HEK293 (cell line): Measurements from ENCODE around the gene MDGA2.

ENCODE experiments used
- CTCF ChIA-PET: fragments of 350-600 bp; formaldehyde crosslinking; extraction: SDS; loops from one replicate; lab custom pipeline; 2021; ENCODE audit warnings: antibody characterized with exemption; lab: Yijun Ruan, JAX
- POLR2A ChIA-PET: fragments of 300-600 bp; formaldehyde crosslinking; extraction: SDS; loops from one replicate; lab custom pipeline; 2020; ENCODE audit warnings: antibody characterized with exemption, inconsistent platforms; lab: Yijun Ruan, JAX
- H3K27ac ChIP-seq: fragments of 200-500 bp; sonication (Bioruptor generic); 2 replicates; pipeline ENCODE4 v1.5.1; 2014; ENCODE audit warnings: low read depth, low read length, control low read depth, inconsistent platforms; ENCODE audit errors: extremely low read depth
- H3K36me3 ChIP-seq, 2 experiments: fragments of 200-500 bp in 1 of 2; sonication (Bioruptor generic) in 1 of 2; 1 replicate in 1 of 2; 2 replicates in 1 of 2; pipeline ENCODE4 v1.5.1; 2014 to 2017; ENCODE audit warnings: inconsistent platforms in 2 of 2, low read length in 2 of 2; ENCODE audit not compliant: control insufficient read depth in 2 of 2, insufficient read depth in 1 of 2
- H3K4me1 ChIP-seq: fragments of 200-500 bp; sonication (Bioruptor generic); 2 replicates; pipeline ENCODE4 v1.5.1; 2014; ENCODE audit warnings: mild to moderate bottlenecking, low read length, inconsistent platforms; ENCODE audit not compliant: control insufficient read depth, insufficient read depth
- H3K4me3 ChIP-seq: 2 replicates; pipeline ENCODE4 v1.5.1; 2011; ENCODE audit warnings: low read depth, mild to moderate bottlenecking, control low read depth, low read length, moderate library complexity
- H3K9me3 ChIP-seq: fragments of 200-500 bp; sonication (Bioruptor generic); 2 replicates; pipeline ENCODE4 v1.5.1; 2014; ENCODE audit warnings: low read depth, low read length, inconsistent platforms; ENCODE audit not compliant: control insufficient read depth, insufficient read depth
- IKZF3 ChIP-seq: fragments of 450-650 bp; IDR thresholded peaks from 2 replicates; pipeline ENCODE4 v1.5.0; 2018; ENCODE audit warnings: missing biosample characterization, mild to moderate bottlenecking, missing genetic modification characterization, moderate library complexity
- KLF7 ChIP-seq: fragments of 450-650 bp; formaldehyde crosslinking; IDR thresholded peaks from 2 replicates; pipeline ENCODE4 v1.5.1; 2016; ENCODE audit warnings: missing biosample characterization, missing genetic modification characterization, borderline replicate concordance
- SCRT1 ChIP-seq: fragments of 450-650 bp; formaldehyde crosslinking; IDR thresholded peaks from 2 replicates; pipeline ENCODE4 v1.5.1; 2016; ENCODE audit warnings: missing biosample characterization, missing genetic modification characterization, borderline replicate concordance
- SCRT2 ChIP-seq: fragments of 450-650 bp; formaldehyde crosslinking; IDR thresholded peaks from 2 replicates; pipeline ENCODE4 v1.5.1; 2016; ENCODE audit warnings: missing biosample characterization, missing genetic modification characterization
- TCF7L2 ChIP-seq: IDR thresholded peaks from 2 replicates; pipeline ENCODE4 v1.6.1; 2011; ENCODE audit warnings: low read depth, mild to moderate bottlenecking, inconsistent platforms, low read length, moderate library complexity, borderline replicate concordance
- ZFP41 ChIP-seq: fragments of 450-650 bp; formaldehyde crosslinking; IDR thresholded peaks from 2 replicates; pipeline ENCODE4 v1.5.1; 2016; ENCODE audit warnings: missing biosample characterization, missing genetic modification characterization, borderline replicate concordance
- ZNF114 ChIP-seq: fragments of 450-650 bp; formaldehyde crosslinking; IDR thresholded peaks from 2 replicates; pipeline ENCODE4 v1.5.0; 2017; ENCODE audit warnings: missing biosample characterization, missing genetic modification characterization
- ZNF132 ChIP-seq: fragments of 450-650 bp; formaldehyde crosslinking; IDR thresholded peaks from 2 replicates; pipeline ENCODE4 v1.5.1; 2017; ENCODE audit warnings: missing biosample characterization, missing genetic modification characterization, borderline replicate concordance
- ZNF155 ChIP-seq: fragments of 450-650 bp; formaldehyde crosslinking; IDR thresholded peaks from 2 replicates; pipeline ENCODE4 v1.5.1; 2016; ENCODE audit warnings: missing biosample characterization, missing genetic modification characterization
- ZNF366 ChIP-seq: fragments of 450-650 bp; formaldehyde crosslinking; conservative IDR thresholded peaks from 2 replicates; pipeline ENCODE4 v1.5.1; 2016; ENCODE audit warnings: missing biosample characterization, missing genetic modification characterization
- ZNF423 ChIP-seq: fragments of 450-650 bp; formaldehyde crosslinking; IDR thresholded peaks from 2 replicates; pipeline ENCODE4 v1.5.1; 2016; ENCODE audit warnings: missing biosample characterization, missing genetic modification characterization
- ZNF48 ChIP-seq: fragments of 450-650 bp; formaldehyde crosslinking; IDR thresholded peaks from 2 replicates; pipeline ENCODE4 v1.5.1; 2016; ENCODE audit warnings: missing biosample characterization, missing genetic modification characterization
- ZNF510 ChIP-seq: fragments of 450-650 bp; formaldehyde crosslinking; IDR thresholded peaks from 2 replicates; pipeline ENCODE4 v1.5.1; 2018; ENCODE audit warnings: mild to moderate bottlenecking, missing genetic modification characterization, missing biosample characterization; ENCODE audit not compliant: insufficient replicate concordance
- ZNF514 ChIP-seq: fragments of 450-650 bp; formaldehyde crosslinking; IDR thresholded peaks from 2 replicates; pipeline ENCODE4 v1.5.1; 2016; ENCODE audit warnings: missing biosample characterization, missing genetic modification characterization
- ZNF555 ChIP-seq: fragments of 450-650 bp; formaldehyde crosslinking; conservative IDR thresholded peaks from 2 replicates; pipeline ENCODE4 v1.5.1; 2017; ENCODE audit warnings: missing biosample characterization, mild to moderate bottlenecking, missing genetic modification characterization, inconsistent platforms
- ZNF558 ChIP-seq: fragments of 450-650 bp; formaldehyde crosslinking; IDR thresholded peaks from 2 replicates; pipeline ENCODE4 v1.5.1; 2016; ENCODE audit warnings: missing biosample characterization, missing genetic modification characterization
- ZNF701 ChIP-seq: fragments of 450-650 bp; formaldehyde crosslinking; IDR thresholded peaks from 2 replicates; pipeline ENCODE4 v1.5.1; 2016; ENCODE audit warnings: missing biosample characterization, missing genetic modification characterization
- ZNF76 ChIP-seq: fragments of 450-650 bp; formaldehyde crosslinking; IDR thresholded peaks from 2 replicates; pipeline ENCODE4; 2016; ENCODE audit warnings: low read depth, missing biosample characterization, missing genetic modification characterization, borderline replicate concordance
- ZNF792 ChIP-seq: fragments of 450-650 bp; formaldehyde crosslinking; IDR thresholded peaks from 2 replicates; pipeline ENCODE4 v1.5.1; 2016; ENCODE audit warnings: missing biosample characterization, missing genetic modification characterization
- ZSCAN23 ChIP-seq: fragments of 450-650 bp; formaldehyde crosslinking; IDR thresholded peaks from 2 replicates; pipeline ENCODE4 v1.5.1; 2016; ENCODE audit warnings: missing biosample characterization, missing genetic modification characterization
- TF ChIP-seq, protein P1 (sequence below): IDR thresholded peaks from 2 replicates; pipeline ENCODE4 v1.6.1; 2011; ENCODE audit warnings: mild to moderate bottlenecking, low read depth, low read length, borderline replicate concordance
- TF ChIP-seq, protein P2 (sequence below): fragments of 450-650 bp; formaldehyde crosslinking; IDR thresholded peaks from 2 replicates; pipeline ENCODE4 v1.5.1; 2016; ENCODE audit warnings: missing biosample characterization, missing genetic modification characterization, borderline replicate concordance
- TF ChIP-seq, protein P3 (sequence below): fragments of 450-650 bp; formaldehyde crosslinking; IDR thresholded peaks from 2 replicates; pipeline ENCODE4 v1.5.1; 2016; ENCODE audit warnings: missing biosample characterization, missing genetic modification characterization, borderline replicate concordance
- TF ChIP-seq, protein P4 (sequence below): fragments of 450-650 bp; formaldehyde crosslinking; IDR thresholded peaks from 2 replicates; pipeline ENCODE4 v1.5.1; 2016; ENCODE audit warnings: missing biosample characterization, missing genetic modification characterization
- TF ChIP-seq, protein P5 (sequence below): fragments of 450-650 bp; formaldehyde crosslinking; IDR thresholded peaks from 2 replicates; pipeline ENCODE4 v1.5.1; 2016; ENCODE audit warnings: missing biosample characterization, missing genetic modification characterization

MDGA2 gene

DNA sequence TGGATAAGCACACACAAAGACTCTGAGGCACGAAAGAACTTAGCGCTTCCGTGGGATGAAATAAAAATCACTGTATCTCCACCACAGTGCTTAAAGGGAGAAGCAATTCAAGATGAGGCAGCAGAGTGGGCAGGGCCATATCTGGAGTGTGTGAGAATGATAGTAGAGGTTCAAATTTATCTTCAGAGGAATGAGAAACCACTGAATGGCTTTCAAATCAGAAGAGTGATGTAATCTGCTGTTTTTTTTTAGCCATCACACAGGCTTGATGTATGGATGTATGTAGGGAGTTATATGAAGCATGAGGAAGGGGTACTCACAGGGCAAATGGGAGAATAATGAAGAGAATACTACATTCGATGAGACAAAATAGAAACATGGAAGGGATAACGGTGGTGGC is 24.1 kb downstream of the MDGA2 start:
- no peak overlapping the region for H3K4me3 ChIP-seq
- H3K4me1 ChIP-seq = no peaks in the 10 kb centered on the region
- TF ChIP-seq, protein P1, sequence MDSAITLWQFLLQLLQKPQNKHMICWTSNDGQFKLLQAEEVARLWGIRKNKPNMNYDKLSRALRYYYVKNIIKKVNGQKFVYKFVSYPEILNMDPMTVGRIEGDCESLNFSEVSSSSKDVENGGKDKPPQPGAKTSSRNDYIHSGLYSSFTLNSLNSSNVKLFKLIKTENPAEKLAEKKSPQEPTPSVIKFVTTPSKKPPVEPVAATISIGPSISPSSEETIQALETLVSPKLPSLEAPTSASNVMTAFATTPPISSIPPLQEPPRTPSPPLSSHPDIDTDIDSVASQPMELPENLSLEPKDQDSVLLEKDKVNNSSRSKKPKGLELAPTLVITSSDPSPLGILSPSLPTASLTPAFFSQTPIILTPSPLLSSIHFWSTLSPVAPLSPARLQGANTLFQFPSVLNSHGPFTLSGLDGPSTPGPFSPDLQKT = no peak
- TF ChIP-seq ZSCAN23 (tag by site-specific recombination) (no peak), ZNF558 (no peak), ZFP41 (tag by site-specific recombination) (no peak), SCRT2 (tag by site-specific recombination) (no peak), ZNF510 (tag by site-specific recombination) (no peak), ZNF132 (no peak), ZNF366 (tag by site-specific recombination) (no peak), ZNF48 (tag by site-specific recombination) (no peak), ZNF114 (no peak), ZNF701 (no peak), IKZF3 (tag by site-specific recombination) (no peak), ZNF76 (tag by site-specific recombination) (no peak)
- TF ChIP-seq, protein P2, sequence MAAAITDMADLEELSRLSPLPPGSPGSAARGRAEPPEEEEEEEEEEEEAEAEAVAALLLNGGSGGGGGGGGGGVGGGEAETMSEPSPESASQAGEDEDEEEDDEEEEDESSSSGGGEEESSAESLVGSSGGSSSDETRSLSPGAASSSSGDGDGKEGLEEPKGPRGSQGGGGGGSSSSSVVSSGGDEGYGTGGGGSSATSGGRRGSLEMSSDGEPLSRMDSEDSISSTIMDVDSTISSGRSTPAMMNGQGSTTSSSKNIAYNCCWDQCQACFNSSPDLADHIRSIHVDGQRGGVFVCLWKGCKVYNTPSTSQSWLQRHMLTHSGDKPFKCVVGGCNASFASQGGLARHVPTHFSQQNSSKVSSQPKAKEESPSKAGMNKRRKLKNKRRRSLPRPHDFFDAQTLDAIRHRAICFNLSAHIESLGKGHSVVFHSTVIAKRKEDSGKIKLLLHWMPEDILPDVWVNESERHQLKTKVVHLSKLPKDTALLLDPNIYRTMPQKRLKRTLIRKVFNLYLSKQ (tag by site-specific recombination) = no peak
- TF ChIP-seq, protein P3, sequence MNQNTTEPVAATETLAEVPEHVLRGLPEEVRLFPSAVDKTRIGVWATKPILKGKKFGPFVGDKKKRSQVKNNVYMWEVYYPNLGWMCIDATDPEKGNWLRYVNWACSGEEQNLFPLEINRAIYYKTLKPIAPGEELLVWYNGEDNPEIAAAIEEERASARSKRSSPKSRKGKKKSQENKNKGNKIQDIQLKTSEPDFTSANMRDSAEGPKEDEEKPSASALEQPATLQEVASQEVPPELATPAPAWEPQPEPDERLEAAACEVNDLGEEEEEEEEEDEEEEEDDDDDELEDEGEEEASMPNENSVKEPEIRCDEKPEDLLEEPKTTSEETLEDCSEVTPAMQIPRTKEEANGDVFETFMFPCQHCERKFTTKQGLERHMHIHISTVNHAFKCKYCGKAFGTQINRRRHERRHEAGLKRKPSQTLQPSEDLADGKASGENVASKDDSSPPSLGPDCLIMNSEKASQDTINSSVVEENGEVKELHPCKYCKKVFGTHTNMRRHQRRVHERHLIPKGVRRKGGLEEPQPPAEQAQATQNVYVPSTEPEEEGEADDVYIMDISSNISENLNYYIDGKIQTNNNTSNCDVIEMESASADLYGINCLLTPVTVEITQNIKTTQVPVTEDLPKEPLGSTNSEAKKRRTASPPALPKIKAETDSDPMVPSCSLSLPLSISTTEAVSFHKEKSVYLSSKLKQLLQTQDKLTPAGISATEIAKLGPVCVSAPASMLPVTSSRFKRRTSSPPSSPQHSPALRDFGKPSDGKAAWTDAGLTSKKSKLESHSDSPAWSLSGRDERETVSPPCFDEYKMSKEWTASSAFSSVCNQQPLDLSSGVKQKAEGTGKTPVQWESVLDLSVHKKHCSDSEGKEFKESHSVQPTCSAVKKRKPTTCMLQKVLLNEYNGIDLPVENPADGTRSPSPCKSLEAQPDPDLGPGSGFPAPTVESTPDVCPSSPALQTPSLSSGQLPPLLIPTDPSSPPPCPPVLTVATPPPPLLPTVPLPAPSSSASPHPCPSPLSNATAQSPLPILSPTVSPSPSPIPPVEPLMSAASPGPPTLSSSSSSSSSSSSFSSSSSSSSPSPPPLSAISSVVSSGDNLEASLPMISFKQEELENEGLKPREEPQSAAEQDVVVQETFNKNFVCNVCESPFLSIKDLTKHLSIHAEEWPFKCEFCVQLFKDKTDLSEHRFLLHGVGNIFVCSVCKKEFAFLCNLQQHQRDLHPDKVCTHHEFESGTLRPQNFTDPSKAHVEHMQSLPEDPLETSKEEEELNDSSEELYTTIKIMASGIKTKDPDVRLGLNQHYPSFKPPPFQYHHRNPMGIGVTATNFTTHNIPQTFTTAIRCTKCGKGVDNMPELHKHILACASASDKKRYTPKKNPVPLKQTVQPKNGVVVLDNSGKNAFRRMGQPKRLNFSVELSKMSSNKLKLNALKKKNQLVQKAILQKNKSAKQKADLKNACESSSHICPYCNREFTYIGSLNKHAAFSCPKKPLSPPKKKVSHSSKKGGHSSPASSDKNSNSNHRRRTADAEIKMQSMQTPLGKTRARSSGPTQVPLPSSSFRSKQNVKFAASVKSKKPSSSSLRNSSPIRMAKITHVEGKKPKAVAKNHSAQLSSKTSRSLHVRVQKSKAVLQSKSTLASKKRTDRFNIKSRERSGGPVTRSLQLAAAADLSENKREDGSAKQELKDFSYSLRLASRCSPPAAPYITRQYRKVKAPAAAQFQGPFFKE (tag by site-specific recombination) = no peak
- TF ChIP-seq, protein P4, sequence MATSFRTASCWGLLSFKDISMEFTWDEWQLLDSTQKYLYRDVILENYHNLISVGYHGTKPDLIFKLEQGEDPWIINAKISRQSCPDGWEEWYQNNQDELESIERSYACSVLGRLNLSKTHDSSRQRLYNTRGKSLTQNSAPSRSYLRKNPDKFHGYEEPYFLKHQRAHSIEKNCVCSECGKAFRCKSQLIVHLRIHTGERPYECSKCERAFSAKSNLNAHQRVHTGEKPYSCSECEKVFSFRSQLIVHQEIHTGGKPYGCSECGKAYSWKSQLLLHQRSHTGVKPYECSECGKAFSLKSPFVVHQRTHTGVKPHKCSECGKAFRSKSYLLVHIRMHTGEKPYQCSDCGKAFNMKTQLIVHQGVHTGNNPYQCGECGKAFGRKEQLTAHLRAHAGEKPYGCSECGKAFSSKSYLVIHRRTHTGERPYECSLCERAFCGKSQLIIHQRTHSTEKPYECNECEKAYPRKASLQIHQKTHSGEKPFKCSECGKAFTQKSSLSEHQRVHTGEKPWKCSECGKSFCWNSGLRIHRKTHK (tag by site-specific recombination) = no peak
- H3K36me3 ChIP-seq = no peaks in the 10 kb centered on the region
- no peak overlapping the region for H3K27ac ChIP-seq
- no peaks in the 10 kb centered on the region for H3K9me3 ChIP-seq
- ChIA-PET POLR2A (no interaction called here), CTCF (no interaction called here)

DNA sequence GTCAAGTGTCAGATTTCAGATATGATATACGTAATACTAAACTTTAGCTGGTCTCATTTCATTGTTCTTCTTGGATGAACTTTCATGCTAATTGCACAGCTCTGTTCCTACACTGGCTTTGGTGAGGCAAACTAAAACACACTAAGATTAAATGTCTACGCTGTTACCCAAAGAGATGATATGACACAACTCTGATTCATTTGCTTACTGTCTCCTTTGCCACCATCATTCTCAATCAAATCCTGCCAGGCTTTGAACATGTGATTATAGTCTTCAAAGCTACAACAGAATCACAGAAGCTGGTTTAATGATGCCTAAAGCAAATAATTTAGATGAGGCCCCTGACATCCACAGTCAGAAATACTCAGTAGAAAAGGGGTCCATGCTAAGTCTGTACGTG is 37.7 kb downstream of the MDGA2 start:
- ChIA-PET CTCF (no interaction called here), POLR2A (no interaction called here)
- H3K9me3 ChIP-seq = no peaks in the 10 kb centered on the region
- no peak overlapping the region for H3K4me3 ChIP-seq
- H3K27ac ChIP-seq = no peak overlapping the region
- H3K36me3 ChIP-seq = no peaks in the 10 kb centered on the region
- no peaks in the 10 kb centered on the region for H3K4me1 ChIP-seq
- TF ChIP-seq TCF7L2 (no peak), ZSCAN23 (tag by site-specific recombination) (no peak), KLF7 (tag by site-specific recombination) (no peak), ZNF423 (tag by site-specific recombination) (no peak), ZNF514 (tag by site-specific recombination) (no peak), ZNF555 (no peak), ZNF792 (tag by site-specific recombination) (no peak), SCRT1 (tag by site-specific recombination) (no peak), ZNF155 (tag by site-specific recombination) (no peak)
- TF ChIP-seq, protein P5, sequence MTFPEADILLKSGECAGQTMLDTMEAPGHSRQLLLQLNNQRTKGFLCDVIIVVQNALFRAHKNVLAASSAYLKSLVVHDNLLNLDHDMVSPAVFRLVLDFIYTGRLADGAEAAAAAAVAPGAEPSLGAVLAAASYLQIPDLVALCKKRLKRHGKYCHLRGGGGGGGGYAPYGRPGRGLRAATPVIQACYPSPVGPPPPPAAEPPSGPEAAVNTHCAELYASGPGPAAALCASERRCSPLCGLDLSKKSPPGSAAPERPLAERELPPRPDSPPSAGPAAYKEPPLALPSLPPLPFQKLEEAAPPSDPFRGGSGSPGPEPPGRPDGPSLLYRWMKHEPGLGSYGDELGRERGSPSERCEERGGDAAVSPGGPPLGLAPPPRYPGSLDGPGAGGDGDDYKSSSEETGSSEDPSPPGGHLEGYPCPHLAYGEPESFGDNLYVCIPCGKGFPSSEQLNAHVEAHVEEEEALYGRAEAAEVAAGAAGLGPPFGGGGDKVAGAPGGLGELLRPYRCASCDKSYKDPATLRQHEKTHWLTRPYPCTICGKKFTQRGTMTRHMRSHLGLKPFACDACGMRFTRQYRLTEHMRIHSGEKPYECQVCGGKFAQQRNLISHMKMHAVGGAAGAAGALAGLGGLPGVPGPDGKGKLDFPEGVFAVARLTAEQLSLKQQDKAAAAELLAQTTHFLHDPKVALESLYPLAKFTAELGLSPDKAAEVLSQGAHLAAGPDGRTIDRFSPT (tag by site-specific recombination) = no peak
